ENCODE results near the gene GPHN. TPM values are rescaled to one million over a fixed set of nuclear protein-coding genes. Genes with fewer than 3 reads are reported as not detected.
A peak's percentile ranks its signal among the peaks of the same experiment; 100 is the strongest.

Gene GPHN
- total and polyA plus RNA-seq, 10 of the 15 experiments (the other 5 are each of a cell fraction or from before 2014, with no cell fraction given) = 22.3 to 48.8 (median 33.1) TPM

GRCh38 chr14:66507722-66508546 is at the start of gene GPHN (continued):
- no peak for TF ChIP-seq CEBPZ (IDR thresholded peaks at IDR 0.05; ENCODE audit: low read depth, low read length)
- TF ChIP-seq JUNB (IDR thresholded peaks at IDR 0.05) = no peak
- no peak for TF ChIP-seq CHD1 (IDR thresholded peaks at IDR 0.05; ENCODE audit: low read depth, low read length)
- no peak; the same call in 1 of the 2 replicates for TF ChIP-seq ESRRA (IDR thresholded peaks at IDR 0.05; ENCODE audit: low read length)
- TF ChIP-seq EGR1 (IDR thresholded peaks at IDR 0.05; ENCODE audit: borderline replicate concordance in 1 of 2, low read depth in 2 of 2, low read length in 2 of 2) = peak; percentile 86 to 99
- TF ChIP-seq SMAD1 (IDR thresholded peaks at IDR 0.05; ENCODE audit: low read depth, partially characterized antibody) = no peak
- TF ChIP-seq MEF2A (IDR thresholded peaks at IDR 0.05; ENCODE audit: insufficient read depth, low read depth, low read length) = 0 out of 2 replicates have a peak, but pooled peaks have one; percentile 17
- no peak for TF ChIP-seq IRF5 (IDR thresholded peaks at IDR 0.05; ENCODE audit: borderline replicate concordance)
- TF ChIP-seq E2F8 (IDR thresholded peaks at IDR 0.05; ENCODE audit: low read depth, partially characterized antibody) = no peak
- no peak for TF ChIP-seq FOXM1 (IDR thresholded peaks at IDR 0.05; ENCODE audit: low read depth, low read length)
- TF ChIP-seq SIX5 (IDR thresholded peaks at IDR 0.05; ENCODE audit: low read depth, low read length, severe bottlenecking) = peak; percentile 21
- no peak for TF ChIP-seq NFIC (IDR thresholded peaks at IDR 0.05; ENCODE audit: low read depth, low read length)
- no peak for TF ChIP-seq SREBF1 (IDR thresholded peaks at IDR 0.05; ENCODE audit: low read length)
- peak; percentile 58; the same call in 1 of the 2 replicates for TF ChIP-seq REST (IDR thresholded peaks at IDR 0.05; ENCODE audit: low read depth, low read length)
- TF ChIP-seq NR2F1 (conservative IDR thresholded peaks at IDR 0.05) = peak; percentile 16; the same call in 1 of the 2 replicates
- no peak; the same call in 1 of the 2 replicates for TF ChIP-seq DPF2 (IDR thresholded peaks at IDR 0.05)
- peak; percentile 23; the same call in 1 of the 2 replicates for TF ChIP-seq RAD51 (IDR thresholded peaks at IDR 0.05)
